Measurements from ENCODE around the gene YRDC.

GRCh38 chr1:37797750-37798345 is 10.2 kb downstream of the YRDC start:
- TF ChIP-seq, protein P1, sequence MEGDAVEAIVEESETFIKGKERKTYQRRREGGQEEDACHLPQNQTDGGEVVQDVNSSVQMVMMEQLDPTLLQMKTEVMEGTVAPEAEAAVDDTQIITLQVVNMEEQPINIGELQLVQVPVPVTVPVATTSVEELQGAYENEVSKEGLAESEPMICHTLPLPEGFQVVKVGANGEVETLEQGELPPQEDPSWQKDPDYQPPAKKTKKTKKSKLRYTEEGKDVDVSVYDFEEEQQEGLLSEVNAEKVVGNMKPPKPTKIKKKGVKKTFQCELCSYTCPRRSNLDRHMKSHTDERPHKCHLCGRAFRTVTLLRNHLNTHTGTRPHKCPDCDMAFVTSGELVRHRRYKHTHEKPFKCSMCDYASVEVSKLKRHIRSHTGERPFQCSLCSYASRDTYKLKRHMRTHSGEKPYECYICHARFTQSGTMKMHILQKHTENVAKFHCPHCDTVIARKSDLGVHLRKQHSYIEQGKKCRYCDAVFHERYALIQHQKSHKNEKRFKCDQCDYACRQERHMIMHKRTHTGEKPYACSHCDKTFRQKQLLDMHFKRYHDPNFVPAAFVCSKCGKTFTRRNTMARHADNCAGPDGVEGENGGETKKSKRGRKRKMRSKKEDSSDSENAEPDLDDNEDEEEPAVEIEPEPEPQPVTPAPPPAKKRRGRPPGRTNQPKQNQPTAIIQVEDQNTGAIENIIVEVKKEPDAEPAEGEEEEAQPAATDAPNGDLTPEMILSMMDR (conservative IDR thresholded peaks at IDR 0.05; ENCODE audit: low read depth, low read length): no peak
- no peak for TF ChIP-seq EZH2 (IDR thresholded peaks at IDR 0.05; ENCODE audit: low read length, unreplicated experiment)
- no peak for TF ChIP-seq EZH2phosphoT487 (IDR thresholded peaks at IDR 0.05; ENCODE audit: borderline replicate concordance, low read length)

Measured in PC-3 (cell line).